Adipocyte (in vitro differentiated cells): ENCODE data around the gene CUL3.
A peak's percentile ranks its signal among the peaks of the same experiment; 100 is the strongest.

Source experiments
- DNase-seq: peaks from one replicate; pipeline ENCODE4 v3.0.0-alpha.2; 2015; ENCODE audit warnings: low read depth
- H3K27me3 ChIP-seq: replicated peaks from 2 replicates; pipeline ENCODE4 v1.7.0; 2013; ENCODE audit warnings: mild to moderate bottlenecking, low read length, moderate library complexity; ENCODE audit not compliant: control insufficient read depth, insufficient read depth
- H3K36me3 ChIP-seq: 2 replicates; pipeline ENCODE4 v1.7.0; 2013; ENCODE audit warnings: low read length, mild to moderate bottlenecking, moderate library complexity; ENCODE audit not compliant: control insufficient read depth, insufficient read depth, severe bottlenecking
- H3K4me1 ChIP-seq: 2 replicates; pipeline ENCODE4 v1.7.0; 2013; ENCODE audit warnings: mild to moderate bottlenecking, low read length, moderate library complexity; ENCODE audit not compliant: control insufficient read depth, insufficient read depth
- H3K4me3 ChIP-seq: 2 replicates; pipeline ENCODE4 v1.7.0; 2013; ENCODE audit warnings: mild to moderate bottlenecking, low read length, moderate library complexity
- H3K9ac ChIP-seq: 2 replicates; pipeline ENCODE4 v1.7.0; 2013; ENCODE audit warnings: mild to moderate bottlenecking, low read length, moderate library complexity
- H3K9me3 ChIP-seq: 2 replicates; pipeline ENCODE4 v1.7.0; 2013; ENCODE audit warnings: mild to moderate bottlenecking, low read length, moderate library complexity; ENCODE audit not compliant: control insufficient read depth

Gene CUL3

GRCh38 chr2:224577541-224577940 lies 7.6 kb downstream of the CUL3 start:
- DNase-seq, result no peak
- no peaks in the 10 kb centered on the region for H3K36me3 ChIP-seq
- H3K4me1 ChIP-seq, result peaks cover 48% of the 10 kb centered on the region
- no peak overlapping the region for H3K9ac ChIP-seq
- no peaks in the 10 kb centered on the region for H3K27me3 ChIP-seq
- H3K4me3 ChIP-seq, result no peak overlapping the region
- no peaks in the 10 kb centered on the region for H3K9me3 ChIP-seq

GRCh38 chr2:224576088-224576715 lies 9.0 kb downstream of the CUL3 start:
- Histone ChIP-seq H3K9me3 (no peaks in the 10 kb centered on the region), H3K4me1 (peaks cover 45% of the 10 kb centered on the region), H3K4me3 (no peak overlapping the region), H3K36me3 (no peaks in the 10 kb centered on the region), H3K27me3 (no peaks in the 10 kb centered on the region), H3K9ac (no peak overlapping the region)
- DNase-seq, result no peak

DNA sequence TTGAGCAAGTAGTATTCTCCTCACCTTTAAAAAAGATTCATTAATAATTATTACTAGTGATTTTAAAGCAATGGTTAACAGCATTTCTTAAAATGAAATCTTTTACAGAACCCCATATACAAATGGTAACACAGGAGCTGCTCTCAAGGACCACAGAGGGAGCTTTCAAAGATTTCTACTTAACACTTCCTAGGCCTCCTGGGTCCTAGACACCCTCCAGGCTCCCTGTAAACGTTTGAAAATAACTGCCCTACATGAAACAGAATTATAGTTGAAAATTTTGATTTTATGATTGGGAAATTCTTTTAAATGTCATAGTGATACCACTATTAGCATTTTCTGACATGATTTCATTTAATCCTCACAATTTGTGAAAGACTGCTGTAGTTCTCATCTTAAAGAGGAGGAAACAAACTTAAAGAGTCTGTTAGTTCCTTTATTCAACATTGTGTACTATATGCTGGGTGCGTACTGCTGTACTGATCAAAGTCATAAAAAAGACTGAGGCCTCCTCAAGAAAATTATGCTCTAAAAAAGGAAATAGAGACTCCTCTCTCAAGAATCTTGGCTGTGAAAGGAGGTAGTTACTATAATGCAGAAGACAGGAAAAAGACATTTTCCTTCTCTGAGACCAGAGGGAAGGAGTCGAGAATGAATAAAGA lies 10.6 kb downstream of the CUL3 start:
- H3K36me3 ChIP-seq, result no peaks in the 10 kb centered on the region
- H3K4me3 ChIP-seq, result peak overlapping the region; percentile 31
- no peak for DNase-seq
- no peaks in the 10 kb centered on the region for H3K27me3 ChIP-seq
- H3K9ac ChIP-seq, result no peak overlapping the region
- H3K9me3 ChIP-seq, result no peaks in the 10 kb centered on the region
- peaks cover 54% of the 10 kb centered on the region for H3K4me1 ChIP-seq

DNA sequence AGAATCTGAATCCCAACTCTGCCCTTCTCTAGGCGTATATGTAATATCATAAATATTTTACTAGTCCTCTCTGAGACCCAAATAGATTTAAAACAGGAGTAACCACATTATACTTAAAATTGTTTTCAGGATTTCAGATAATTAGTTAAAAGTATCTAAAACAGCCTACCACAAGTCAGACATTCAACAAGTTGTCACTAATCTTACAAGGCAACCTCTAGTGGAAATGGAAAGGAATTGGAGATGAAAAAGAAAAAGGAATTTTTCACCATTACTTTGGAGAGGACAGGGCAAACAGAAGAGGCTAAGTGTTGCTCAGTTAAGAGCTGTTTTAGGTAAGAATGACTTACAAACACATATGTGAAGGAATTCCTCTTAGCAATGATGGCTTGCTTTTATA lies 11.4 kb downstream of the CUL3 start:
- no peaks in the 10 kb centered on the region for H3K36me3 ChIP-seq
- H3K4me1 ChIP-seq, result peaks cover 55% of the 10 kb centered on the region
- no peaks in the 10 kb centered on the region for H3K9me3 ChIP-seq
- H3K4me3 ChIP-seq, result no peak overlapping the region
- H3K27me3 ChIP-seq, result no peaks in the 10 kb centered on the region
- H3K9ac ChIP-seq, result no peak overlapping the region
- no peak for DNase-seq

DNA sequence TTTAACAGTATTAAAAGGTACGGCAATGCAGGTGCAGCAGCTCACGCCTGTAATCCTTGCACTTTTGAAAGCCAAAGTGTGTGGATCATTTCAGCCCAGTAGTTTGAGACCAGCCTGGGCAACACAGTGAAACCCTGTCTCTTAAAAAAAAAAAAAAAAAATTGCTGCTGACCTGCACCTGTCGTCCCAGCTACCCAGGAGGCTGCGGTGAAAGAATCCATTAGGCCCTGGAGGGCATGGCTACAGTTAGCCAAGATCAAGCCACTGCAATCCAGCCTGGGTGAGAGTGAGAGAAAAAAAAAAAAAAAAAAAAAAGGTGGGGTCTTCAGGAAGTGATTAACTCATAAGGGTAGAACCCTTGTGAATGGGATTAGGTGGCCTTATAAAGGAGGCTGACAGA lies 12.8 kb downstream of the CUL3 start:
- Histone ChIP-seq H3K9me3 (no peaks in the 10 kb centered on the region), H3K4me1 (peaks cover 46% of the 10 kb centered on the region), H3K36me3 (no peaks in the 10 kb centered on the region), H3K27me3 (no peaks in the 10 kb centered on the region), H3K4me3 (no peak overlapping the region), H3K9ac (no peak overlapping the region)
- DNase-seq, result no peak

GRCh38 chr2:224570328-224570993 lies 14.7 kb downstream of the CUL3 start:
- Histone ChIP-seq H3K36me3 (peaks cover 9% of the 10 kb centered on the region), H3K4me3 (peak overlapping the region; percentile 21), H3K4me1 (peaks cover 41% of the 10 kb centered on the region), H3K9ac (peak overlapping the region; percentile 0), H3K27me3 (no peaks in the 10 kb centered on the region), H3K9me3 (peaks cover 7% of the 10 kb centered on the region)
- DNase-seq, result peak; percentile 54

DNA sequence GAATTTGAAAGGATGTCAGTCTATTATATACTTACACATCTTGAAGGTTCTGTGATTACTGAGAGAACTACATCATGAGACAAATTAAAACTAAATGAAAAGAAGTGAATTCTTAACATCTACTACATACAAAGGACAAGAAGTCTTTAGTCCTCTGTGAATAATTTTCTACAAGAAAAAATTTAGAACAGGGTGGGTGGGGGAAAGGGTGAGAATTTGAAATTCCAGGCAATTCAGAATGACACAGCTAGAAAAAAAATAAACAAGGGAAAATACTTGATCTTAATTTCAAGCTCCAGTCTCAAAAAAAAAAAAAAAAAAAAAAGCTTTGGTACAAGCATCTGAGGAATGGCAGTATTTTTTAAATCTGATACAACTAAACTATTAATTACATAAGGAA lies 15.5 kb downstream of the CUL3 start:
- H3K9ac ChIP-seq, result peak overlapping the region; percentile 2
- peaks cover 33% of the 10 kb centered on the region for H3K4me1 ChIP-seq
- no peaks in the 10 kb centered on the region for H3K27me3 ChIP-seq
- H3K9me3 ChIP-seq, result peaks cover 7% of the 10 kb centered on the region
- peak; percentile 48 for DNase-seq
- peaks cover 9% of the 10 kb centered on the region for H3K36me3 ChIP-seq
- H3K4me3 ChIP-seq, result peak overlapping the region; percentile 21

DNA sequence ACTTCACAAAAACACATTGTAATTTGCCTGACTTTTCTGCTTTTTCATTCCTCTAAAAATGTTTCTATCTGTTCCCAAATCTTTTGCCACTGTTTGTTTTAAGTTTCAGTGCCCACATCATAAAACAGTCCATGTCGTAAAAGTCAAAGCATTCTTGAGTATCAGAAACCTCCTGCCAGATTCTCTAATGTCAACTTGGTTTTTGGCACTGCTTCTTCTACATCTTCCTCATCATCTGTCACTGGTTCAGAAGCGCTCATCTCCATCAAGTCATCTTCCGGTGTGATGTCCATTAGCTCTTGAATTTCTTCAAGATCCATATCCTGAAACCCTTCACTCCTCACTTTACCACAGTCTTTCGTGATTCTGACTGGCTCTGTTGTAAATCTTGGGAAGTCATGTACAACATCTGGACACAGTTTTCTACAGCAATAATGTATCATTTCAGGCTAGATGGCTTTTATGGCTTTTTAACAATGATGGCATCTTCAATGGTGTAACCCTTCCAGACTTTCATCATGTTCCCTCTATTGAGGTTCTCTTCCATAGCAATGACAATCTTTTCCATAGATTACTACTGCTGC lies 19.6 kb downstream of the CUL3 start:
- no peak overlapping the region for H3K4me3 ChIP-seq
- H3K4me1 ChIP-seq, result peaks cover 48% of the 10 kb centered on the region
- no peaks in the 10 kb centered on the region for H3K27me3 ChIP-seq
- no peak for DNase-seq
- H3K36me3 ChIP-seq, result peaks cover 9% of the 10 kb centered on the region
- peaks cover 7% of the 10 kb centered on the region for H3K9me3 ChIP-seq
- no peak overlapping the region for H3K9ac ChIP-seq

- no peak overlapping the region for H3K4me3 ChIP-seq
- H3K4me1 ChIP-seq, result peaks cover 28% of the 10 kb centered on the region
- H3K27me3 ChIP-seq, result no peaks in the 10 kb centered on the region
- H3K36me3 ChIP-seq, result peaks cover 9% of the 10 kb centered on the region
- DNase-seq, result peak; percentile 61
- no peak overlapping the region for H3K9ac ChIP-seq
- H3K9me3 ChIP-seq, result peaks cover 7% of the 10 kb centered on the region
Measured at GRCh38 chr2:224563537-224563936, 21.6 kb downstream of the CUL3 start.

- no peak overlapping the region for H3K9ac ChIP-seq
- peaks cover 26% of the 10 kb centered on the region for H3K4me1 ChIP-seq
- DNase-seq, result no peak
- H3K36me3 ChIP-seq, result peaks cover 9% of the 10 kb centered on the region
- no peak overlapping the region for H3K4me3 ChIP-seq
- peaks cover 7% of the 10 kb centered on the region for H3K9me3 ChIP-seq
- no peaks in the 10 kb centered on the region for H3K27me3 ChIP-seq
Measured at GRCh38 chr2:224562831-224563230, 22.3 kb downstream of the CUL3 start.

DNA sequence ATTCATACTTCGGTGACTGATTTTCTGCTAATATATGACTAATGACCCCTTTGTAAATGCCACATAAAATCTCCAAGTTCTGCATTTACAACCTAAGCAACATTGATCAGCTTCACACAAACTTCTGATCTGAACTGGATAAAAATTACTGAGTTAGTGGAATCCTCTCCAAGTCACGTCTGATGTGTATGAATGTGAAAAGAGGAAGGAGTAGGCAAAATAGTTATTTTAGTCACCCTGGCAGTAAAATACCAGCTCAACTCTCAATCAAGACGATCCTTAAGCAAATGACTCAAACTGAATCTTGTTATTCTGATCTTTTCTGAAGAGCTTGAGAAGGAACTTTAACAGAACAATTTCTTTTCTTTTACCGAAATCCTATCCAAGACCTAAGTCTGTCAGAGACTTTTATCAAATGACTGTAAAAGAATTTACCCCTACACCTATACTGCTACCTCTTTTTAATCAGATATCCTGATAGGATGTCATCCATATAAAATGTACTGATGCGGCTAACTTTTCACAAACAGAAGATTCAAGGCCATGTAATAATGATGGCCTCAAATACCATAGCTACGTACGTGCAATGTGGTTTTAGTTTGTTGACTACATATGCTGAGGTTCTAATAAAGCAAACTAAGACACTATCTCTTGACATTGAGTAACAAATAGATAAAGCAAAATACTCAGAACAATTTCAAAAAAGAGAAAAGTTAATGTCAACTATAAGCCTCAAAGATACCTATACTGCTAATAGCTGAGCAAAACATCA lies 23.7 kb downstream of the CUL3 start:
- Histone ChIP-seq H3K27me3 (no peaks in the 10 kb centered on the region), H3K9me3 (peaks cover 3% of the 10 kb centered on the region), H3K4me1 (peaks cover 31% of the 10 kb centered on the region), H3K4me3 (no peak overlapping the region), H3K9ac (no peak overlapping the region), H3K36me3 (peaks cover 2% of the 10 kb centered on the region)
- no peak for DNase-seq
